Activated CD4-positive, CD25-positive, alpha-beta regulatory T cell treated with anti-CD3 and anti-CD28 coated beads, Interleukin-2, amount 50 U/mL, for 24 hours (primary cell): ENCODE results near the gene SCTR.
"Not testable (repeated sequence)": the region's sequence is repeated elsewhere in the genome, so short reads cannot be mapped to it uniquely, and the experiment has no call there.

ENCODE experiments used
- ATAC-seq, 2 donors: fragments of 150-1000 bp; cut with Tn5 transposase; one replicate each; pipeline ENCODE4 v1.10.0; 2021; ENCODE audit warnings: mild to moderate bottlenecking in 1 of 2, moderate library complexity in 1 of 2

SCTR gene

DNA sequence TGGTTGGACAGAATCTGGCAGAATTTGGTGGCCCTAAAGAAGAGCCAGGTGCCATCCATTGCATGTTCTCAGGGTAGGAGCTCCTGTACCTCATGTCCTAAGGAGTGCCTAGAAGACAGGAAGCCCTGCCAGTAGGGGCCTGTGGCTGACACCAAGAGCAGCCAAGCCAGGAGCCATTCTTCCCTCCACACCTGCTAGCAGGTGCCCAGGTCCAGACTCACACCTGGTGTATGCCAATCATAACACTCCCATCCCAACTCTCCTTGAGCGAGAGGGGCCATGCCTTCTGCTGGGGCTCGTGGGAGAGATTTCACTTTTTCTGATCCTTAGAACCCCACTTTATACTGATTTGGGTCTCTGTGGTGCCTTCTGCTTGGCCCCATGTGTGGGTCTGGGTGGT lies 119.1 kb downstream of the SCTR start:
- no peak for ATAC-seq

GRCh38 chr2:119403618-119404017 lies 120.7 kb downstream of the SCTR start:
- not testable (repeated sequence) for ATAC-seq

GRCh38 chr2:119402645-119403560 lies 121.4 kb downstream of the SCTR start:
- no peak for ATAC-seq

GRCh38 chr2:119402106-119402505 lies 122.2 kb downstream of the SCTR start:
- no peak for ATAC-seq

DNA sequence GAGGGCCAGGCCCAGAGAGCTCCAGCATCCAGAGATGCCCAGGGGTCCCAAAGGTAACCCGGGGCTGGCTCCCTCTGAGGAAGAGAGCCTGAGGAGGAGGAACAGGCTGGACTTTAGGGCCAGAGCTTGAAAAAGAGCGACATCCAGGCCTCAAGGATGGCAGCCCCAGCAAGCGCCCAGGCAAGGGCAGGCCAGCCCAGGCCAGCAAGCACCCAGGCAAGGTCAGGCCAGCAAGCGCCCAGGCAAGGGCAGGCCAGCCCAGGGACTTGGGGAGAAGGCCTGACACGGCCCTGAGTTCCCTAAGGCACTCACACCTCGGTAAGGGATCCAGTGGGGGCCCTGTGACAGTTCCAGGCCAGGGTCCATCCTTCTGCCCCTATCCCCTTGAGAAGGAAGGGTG lies 127.1 kb downstream of the SCTR start:
- ATAC-seq = no peak

DNA sequence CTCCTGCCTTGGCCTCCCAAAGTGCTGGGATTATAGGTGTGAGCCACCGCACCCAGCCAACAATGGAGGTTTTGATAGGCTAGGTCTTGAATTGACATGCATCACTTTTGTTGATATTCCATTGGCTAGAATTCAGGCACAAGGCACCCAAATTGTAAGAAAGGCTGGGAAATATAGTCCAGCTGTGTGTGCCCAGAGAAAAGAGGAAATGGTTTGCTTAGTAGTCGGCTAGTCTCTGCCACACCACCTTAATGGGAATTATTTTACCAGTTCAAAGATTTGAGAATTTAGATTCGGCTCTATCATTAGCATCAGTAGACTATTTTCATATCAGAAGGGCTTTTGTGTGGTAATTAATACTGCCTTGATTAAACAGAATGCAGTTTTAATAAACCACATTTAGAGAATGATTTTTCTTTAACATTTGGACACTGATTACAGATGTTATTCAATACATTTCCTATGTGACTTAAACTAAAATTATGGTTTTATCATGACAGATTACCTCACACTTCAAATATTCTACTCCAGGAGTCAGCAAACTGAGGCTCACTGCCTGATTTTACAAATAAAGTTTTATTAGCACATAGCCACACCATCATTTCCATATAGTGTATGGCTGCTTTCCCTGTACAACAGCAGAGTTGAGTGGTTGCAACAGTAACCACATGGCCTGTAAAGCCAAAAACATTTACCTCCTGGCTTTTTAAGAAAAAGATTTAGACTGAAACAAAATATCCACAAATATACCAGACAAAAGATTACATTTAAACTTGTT lies 130.1 kb downstream of the SCTR start:
- ATAC-seq = no peak
